NCI-H748 (cell line): ENCODE measurements around the gene NR1H2.

Source experiments
- DNase-seq: peaks from one replicate; lab custom pipeline; 2025; ENCODE audit not compliant: unreplicated experiment; lab: John Stamatoyannopoulos, UW

The NR1H2 gene

DNA sequence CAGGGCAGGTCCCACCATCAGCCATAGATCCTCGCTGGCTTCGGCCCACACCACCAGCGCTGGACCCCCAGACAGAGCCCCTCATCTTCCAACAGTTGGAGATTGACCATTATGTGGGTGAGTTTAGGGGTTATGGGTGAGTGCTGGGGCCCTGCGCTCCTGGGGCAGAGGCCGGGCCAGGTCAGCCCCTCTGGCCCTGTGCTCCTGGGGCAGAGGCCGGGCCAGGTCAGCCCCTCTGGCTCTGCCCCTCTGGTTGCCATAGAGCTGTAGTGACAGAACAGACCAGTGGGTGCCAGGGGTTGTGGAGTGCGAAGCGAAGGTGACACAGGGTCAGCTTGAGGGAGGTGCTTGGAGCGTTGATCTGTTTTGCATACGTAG is 23.1 kb downstream of the NR1H2 start:
- no peak for DNase-seq

DNA sequence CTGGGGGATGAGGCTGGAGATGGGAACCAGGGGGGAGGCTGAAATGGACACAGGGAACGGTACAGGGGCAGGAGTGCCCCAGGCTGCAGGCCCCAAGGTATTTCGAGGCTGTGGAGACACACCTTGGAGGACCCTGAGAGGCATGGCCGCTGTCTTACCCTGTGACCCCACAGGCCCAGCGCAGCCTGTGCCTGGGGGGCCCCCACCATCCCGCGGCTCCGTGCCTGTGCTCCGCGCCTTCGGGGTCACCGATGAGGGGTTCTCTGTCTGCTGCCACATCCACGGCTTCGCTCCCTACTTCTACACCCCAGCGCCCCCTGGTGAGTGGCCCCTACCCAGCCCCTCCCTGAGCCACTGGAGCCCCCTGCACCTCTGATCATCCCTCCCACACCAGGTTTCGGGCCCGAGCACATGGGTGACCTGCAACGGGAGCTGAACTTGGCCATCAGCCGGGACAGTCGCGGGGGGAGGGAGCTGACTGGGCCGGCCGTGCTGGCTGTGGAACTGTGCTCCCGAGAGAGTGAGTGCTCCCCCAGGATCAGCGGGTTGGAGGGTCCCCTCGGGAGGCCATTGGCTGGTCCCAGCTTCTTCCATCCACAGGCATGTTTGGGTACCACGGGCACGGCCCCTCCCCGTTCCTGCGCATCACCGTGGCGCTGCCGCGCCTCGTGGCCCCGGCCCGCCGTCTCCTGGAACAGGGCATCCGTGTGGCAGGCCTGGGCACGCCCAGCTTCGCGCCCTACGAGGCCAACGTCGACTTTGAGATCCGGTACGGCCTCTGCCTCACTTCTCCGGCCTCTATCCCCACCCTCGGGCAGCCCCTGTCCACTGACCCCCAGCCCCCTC is 25.6 kb downstream of the NR1H2 start:
- DNase-seq, result no peak

- no peak for DNase-seq
Observed at GRCh38 chr19:50402544-50403301, 26.5 kb downstream of the NR1H2 start.

GRCh38 chr19:50406156-50406820 is 30.0 kb downstream of the NR1H2 start:
- no peak for DNase-seq

DNA sequence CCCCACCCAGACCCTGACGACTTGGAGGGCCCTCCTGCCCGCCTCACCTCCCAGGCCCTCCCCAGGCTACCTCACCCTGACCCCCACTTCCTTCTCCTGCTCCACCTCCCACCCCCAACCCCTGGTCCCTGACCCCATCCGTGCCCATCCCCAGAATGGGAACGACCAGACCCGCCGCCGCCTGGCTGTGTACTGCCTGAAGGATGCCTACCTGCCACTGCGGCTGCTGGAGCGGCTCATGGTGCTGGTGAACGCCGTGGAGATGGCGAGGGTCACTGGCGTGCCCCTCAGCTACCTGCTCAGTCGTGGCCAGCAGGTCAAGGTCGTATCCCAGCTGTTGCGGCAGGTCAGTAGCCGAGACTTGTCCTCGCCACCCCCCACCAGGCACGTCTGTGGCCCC is 30.6 kb downstream of the NR1H2 start:
- DNase-seq, result no peak

DNA sequence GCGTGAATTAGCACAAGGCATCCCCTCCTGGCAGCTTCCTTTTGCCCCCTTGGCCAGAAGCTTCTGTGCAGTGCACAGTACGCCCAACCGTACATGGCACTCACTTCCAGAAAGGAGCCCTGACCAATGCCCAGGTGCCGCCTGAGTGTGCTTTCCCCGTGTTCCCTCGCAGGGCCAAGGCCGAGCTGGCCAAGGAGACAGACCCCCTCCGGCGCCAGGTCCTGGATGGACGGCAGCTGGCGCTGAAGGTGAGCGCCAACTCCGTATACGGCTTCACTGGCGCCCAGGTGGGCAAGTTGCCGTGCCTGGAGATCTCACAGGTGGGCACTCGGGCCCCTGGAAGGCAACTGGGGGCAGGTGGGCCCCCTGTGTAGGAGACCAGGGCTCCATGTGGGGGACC is 33.1 kb downstream of the NR1H2 start:
- no peak for DNase-seq

DNA sequence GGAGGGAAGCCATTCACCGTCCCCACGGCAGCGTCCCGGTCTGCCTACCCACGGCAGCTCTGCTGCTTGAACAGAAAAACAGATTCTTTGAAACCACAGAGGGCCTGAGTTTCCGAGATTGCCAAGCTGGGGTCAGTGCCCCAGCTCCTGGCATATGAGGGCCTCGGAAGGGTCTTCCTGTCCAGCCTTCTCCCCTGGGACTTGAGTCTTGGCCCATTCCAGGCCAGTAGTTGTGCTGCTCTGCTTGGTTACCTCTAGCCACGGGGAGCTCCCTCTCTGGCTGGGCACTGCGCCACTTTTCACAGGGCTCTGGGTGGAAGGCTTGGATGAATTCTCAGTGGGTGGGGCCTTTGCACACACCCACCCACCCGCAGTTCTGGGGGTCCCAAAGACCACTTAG is 33.9 kb downstream of the NR1H2 start:
- no peak for DNase-seq

GRCh38 chr19:50412419-50412818 is 36.2 kb downstream of the NR1H2 start:
- no peak for DNase-seq

- no peak for DNase-seq
Observed at GRCh38 chr19:50413096-50413495, 36.8 kb downstream of the NR1H2 start.

DNA sequence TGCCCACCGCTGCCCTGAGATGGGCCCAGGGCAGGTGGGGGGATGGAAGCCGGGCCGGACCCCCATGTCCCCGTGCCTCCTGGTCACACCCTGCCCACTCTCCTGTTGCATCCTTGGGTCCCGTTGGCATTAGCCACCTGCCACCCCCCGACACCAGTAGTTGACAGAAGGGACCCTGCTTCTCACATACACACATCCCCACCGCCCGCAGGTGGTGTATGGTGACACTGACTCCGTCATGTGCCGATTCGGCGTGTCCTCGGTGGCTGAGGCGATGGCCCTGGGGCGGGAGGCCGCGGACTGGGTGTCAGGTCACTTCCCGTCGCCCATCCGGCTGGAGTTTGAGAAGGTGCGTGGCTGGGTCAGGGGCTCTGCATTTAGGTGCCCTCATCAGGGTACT is 37.3 kb downstream of the NR1H2 start:
- no peak for DNase-seq

GRCh38 chr19:50414864-50415660 is 38.8 kb downstream of the NR1H2 start:
- DNase-seq, result peak; percentile 54

GRCh38 chr19:50415661-50416033 is 39.4 kb downstream of the NR1H2 start:
- DNase-seq, result no peak

DNA sequence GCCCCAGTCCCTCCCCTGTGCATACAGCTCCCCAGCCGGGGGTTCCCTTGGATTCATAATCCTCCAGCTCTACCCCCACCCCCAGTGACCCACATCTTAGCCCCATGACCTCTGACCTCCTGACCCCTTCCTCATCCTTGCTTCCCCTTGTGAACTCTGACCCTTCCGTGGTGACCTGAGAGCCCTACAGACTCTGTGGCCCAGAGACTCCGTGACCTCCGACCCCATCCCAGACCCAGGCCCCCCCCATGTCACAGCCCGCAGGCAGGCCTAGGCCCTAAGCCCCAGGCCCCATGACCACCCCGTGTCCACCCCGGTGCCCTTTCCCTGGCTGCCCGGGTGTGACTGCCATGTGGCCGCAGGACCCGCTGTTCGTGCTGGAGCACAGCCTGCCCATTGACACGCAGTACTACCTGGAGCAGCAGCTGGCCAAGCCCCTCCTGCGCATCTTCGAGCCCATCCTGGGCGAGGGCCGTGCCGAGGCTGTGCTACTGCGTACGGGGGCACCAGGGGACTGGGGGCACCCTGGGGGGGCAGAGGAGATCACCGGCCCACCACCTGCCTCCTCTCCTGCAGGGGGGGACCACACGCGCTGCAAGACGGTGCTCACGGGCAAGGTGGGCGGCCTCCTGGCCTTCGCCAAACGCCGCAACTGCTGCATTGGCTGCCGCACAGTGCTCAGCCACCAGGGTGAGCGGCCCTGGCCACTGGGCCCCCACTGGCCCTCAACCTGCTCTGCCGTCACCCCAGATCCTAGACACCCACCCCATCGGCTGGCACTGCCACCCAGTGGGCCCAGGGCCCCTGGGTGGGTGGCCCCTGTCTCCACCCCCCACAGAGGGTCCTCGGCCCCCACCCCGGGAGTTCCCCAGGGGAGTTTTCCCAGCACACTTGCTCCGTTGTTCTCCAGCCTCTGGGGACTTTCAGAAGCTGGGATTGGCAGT is 40.0 kb downstream of the NR1H2 start:
- no peak for DNase-seq

DNA sequence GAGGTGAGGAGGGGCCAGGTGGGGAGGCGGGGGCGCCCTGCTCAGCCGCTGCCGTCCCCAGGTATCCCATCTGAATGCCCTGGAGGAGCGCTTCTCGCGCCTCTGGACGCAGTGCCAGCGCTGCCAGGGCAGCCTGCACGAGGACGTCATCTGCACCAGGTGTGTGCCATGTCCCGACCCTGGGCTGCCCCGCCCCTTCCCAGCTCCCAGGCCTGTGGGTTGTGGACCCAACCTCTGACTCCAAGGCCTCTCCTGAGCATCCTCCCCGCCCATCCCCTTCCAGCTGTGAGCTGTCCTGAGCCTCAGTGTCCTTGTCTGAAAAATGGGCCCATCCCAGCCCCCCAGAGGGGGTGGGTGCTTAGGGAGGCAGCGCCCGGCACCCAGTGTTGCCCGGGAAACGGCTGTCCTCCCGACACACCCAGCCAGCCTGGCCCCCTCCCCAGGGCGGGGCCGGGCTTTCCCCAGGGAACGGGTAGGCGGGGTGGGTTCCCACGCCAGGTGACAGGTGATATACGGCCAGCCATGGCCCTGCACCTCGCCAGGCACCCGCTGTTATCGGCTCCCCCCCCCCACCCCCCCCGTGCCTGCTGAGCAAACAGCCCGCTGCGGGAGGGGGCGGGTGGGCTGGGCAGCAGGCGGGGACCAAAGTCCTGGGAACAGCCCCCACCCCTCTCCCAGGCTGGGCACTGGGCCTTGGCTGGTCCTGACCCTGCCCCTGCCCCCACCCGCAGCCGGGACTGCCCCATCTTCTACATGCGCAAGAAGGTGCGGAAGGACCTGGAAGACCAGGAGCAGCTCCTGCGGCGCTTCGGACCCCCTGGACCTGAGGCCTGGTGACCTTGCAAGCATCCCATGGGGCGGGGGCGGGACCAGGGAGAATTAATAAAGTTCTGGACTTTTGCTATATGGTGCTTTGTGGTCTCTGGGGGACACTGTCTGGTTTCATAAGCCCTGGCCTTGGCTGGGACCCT is 41.1 kb downstream of the NR1H2 start:
- peak; percentile 64 for DNase-seq

DNA sequence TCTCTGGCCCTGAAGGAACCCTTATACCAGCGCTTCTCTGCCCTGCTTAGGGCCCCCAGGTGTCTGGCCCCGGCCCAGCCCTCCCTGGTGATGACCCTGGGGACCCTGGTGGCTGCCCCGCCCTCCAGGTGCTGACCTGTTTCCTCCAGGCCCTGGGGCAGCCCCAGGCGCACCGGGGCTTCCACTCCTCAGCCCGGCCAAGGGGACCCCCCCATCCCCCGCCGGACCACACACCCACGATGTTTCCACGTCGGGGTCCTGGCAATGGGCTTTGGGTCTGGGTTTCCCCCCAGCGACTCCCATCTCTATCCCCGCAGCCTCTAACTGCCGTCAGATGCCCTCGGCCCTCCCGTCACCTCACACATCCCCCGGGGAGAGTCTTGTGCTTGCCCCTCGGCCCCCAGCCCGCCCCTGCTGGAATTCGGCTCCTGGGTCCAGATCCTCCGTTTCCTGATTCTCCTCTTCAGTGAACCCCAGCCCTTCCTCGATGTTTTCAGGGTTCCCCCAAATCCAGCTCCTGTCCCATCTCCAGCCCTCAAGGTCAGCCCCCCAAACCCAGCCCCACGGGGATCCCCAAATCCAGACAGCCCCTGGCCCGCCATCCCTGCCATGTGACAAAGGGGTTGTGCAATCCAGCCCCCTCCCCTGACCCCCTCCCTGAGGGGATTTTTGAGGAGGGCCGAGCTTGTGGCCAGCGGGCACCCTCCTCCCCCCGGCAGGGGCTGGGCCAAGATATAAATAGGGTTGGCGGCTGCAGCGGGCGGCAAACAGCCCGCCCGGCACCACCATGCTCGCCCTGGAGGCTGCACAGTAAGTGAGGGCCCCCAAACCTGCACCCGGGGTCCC is 42.1 kb downstream of the NR1H2 start, which contains the start of gene SPIB:
Gene SPIB, plus strand, starts transcription at position 763 of the 846 bp plus-strand sequence. Its CDS starts 25 bp downstream, at position 788.
- no peak for DNase-seq

GRCh38 chr19:50419022-50419579 is 42.8 kb downstream of the NR1H2 start:
- DNase-seq, result no peak

DNA sequence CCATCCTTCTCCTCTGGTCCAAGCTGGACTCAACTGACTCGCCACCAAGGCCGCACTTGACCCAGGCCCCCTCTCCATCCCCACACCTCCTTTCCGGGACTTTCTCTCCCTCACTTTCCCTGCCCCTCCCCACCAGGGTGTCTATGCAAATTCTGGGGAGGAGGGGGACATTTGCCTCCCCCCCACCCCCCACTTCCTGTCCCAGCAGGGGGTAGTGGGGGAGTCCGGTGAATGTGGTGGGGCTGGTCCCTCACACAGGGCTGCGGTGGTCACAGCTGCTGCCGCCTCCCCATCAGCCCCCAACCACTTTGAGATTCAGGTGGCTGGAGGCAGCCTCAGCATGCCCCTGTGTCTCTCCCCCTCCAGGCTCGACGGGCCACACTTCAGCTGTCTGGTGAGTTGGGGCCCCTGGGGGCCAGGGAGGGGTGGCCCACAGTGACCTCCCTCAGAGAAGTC is 43.4 kb downstream of the NR1H2 start:
- DNase-seq, result no peak
